NT2/D1 (cell line): ENCODE results near the gene MAML1.

Source experiments
- YY1 ChIP-seq: IDR thresholded peaks from 2 replicates; pipeline ENCODE4 v1.6.1; 2011; ENCODE audit not compliant: insufficient read length, insufficient read depth
- ZNF274 ChIP-seq: IDR thresholded peaks from 2 replicates; pipeline ENCODE4 v1.6.1; 2011; ENCODE audit warnings: mild to moderate bottlenecking, low read depth, low read length

GRCh38 chr5:179749857-179750508 is 17.4 kb downstream of the MAML1 start:
- TF ChIP-seq YY1, result no peak
- no peak for TF ChIP-seq ZNF274
